Testis (tissue), 3 donors: Measurements from ENCODE around the gene PTPRN2. TPM values are rescaled to one million over a fixed set of nuclear protein-coding genes. Genes with fewer than 3 reads are reported as not detected.
"Not testable (repeated sequence)": the region's sequence is repeated elsewhere in the genome, so short reads cannot be mapped to it uniquely, and the experiment has no call there.

Experiments used
- DNase-seq: peaks from one replicate; pipeline ENCODE4 v3.0.0-alpha.2; 2019
- H3K27ac ChIP-seq, 2 donors: fragments of 200-600 bp; sonication (generic); one replicate each; pipeline ENCODE4 v1.5.1; 2019
- H3K27me3 ChIP-seq: fragments of 200-600 bp; sonication (generic); one replicate; pipeline ENCODE4 v1.5.1; 2019
- H3K36me3 ChIP-seq: fragments of 200-600 bp; sonication (generic); one replicate; pipeline ENCODE4 v1.5.1; 2017; ENCODE audit warnings: low read depth; ENCODE audit errors: missing control alignments
- H3K4me1 ChIP-seq: fragments of 200-600 bp; sonication (generic); one replicate; pipeline ENCODE4 v1.5.1; 2019
- H3K4me3 ChIP-seq, 2 donors: fragments of 200-600 bp; sonication (generic); one replicate each; pipeline ENCODE4 v1.5.1; 2017 to 2019
- H3K9me3 ChIP-seq: fragments of 200-600 bp; sonication (generic); one replicate; pipeline ENCODE4 v1.5.1; 2017
- POLR2A ChIP-seq: fragments of 450-650 bp; IDR thresholded peaks from one replicate; pipeline ENCODE4 v1.6.1; 2017; ENCODE audit warnings: antibody characterized with exemption, mild to moderate bottlenecking, moderate library complexity
- WGBS, 2 donors: methylation state at CpG; one replicate each; pipeline ENCODE4 v1.1.5; 2018; 5-methylcytosine and 5-hydroxymethylcytosine counted together
- intact Hi-C: fragments of 100-400 bp; cut with DNase I; formaldehyde crosslinking; loops from one replicate; pipeline ENCODE4 v1.15.1; 2023; ENCODE audit warnings: low total_unique reads
- polyA plus RNA-seq: library from polyadenylated mRNA; stranded (reverse); fragments of 350-450 nt; fragmentation: Illumina TruSeq; extraction: RNeasy Lipid Tissue Mini Kit (QIAGEN cat#74804); gene quantifications from one replicate; pipeline ENCODE4 v1.2.3, GENCODE V29; 2014; ENCODE audit warnings: low read depth, low replicate concordance; ENCODE audit not compliant: insufficient read depth
- total RNA-seq, 2 donors: library from RNA; depleted of rRNA; stranded (reverse); fragments of >200 nt; gene quantifications; one replicate each; pipeline ENCODE4 v1.2.3, GENCODE V29; 2016
- TF ChIP-seq, protein P1 (sequence below), 3 experiments: fragments of 450-650 bp in 2 of 3; fragments of 200-600 bp in 1 of 3; sonication (generic) in 1 of 3; IDR thresholded peaks; one replicate each; pipeline ENCODE4 v1.5.1; 2016 to 2019; ENCODE audit warnings: antibody characterized with exemption in 3 of 3, mild to moderate bottlenecking in 2 of 3, moderate library complexity in 1 of 3

The PTPRN2 gene
- total and polyA plus RNA-seq, 3 donors from 2014 or later, result 9.3 to 10.8 (median 9.8) TPM

DNA sequence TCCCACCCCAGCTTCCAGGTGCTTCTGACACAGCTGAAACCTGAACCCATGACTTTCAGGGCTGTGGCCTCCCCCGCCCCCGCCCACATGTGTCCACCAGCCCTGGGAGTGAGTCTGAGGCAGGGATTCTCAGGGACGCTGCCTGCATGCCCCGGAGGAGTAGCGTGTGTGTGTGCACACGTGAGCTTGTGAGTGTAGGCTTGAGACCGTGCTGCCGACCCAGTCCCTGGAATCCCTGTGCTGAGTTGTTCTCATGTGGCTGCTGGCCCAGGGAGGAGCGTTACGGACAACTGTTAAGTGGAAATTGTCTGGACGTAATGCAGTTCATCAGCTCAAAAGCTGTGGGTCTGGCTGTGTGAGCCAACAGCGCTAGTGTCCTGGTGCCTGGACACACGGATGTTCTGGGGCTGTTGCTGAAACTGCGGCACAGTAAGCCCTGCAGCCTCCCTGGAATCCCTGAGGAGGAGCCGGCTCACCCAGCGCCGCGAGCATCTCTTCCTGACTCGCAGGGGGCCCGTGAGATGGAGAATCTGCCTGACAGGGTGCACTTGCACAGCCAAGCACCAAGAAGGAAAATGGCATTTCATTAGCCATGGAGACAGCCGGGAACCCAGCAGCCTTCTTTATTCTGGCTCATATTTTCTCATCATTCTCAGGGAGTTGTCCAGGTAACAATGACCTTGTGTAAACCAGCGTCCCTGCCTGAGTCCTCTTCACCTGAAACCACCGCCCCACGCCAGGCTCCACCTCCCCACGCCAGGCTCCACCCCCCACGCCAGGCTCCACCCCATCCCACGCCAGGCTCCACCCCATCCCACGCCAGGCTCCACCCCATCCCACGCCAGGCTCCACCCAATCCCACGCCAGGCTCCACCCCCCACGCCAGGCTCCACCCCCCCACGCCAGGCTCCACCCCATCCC, 603.9 kb downstream of the PTPRN2 start:
- 36 to 47% methylated on average over 22 to 28 of the region's 32 CpGs for WGBS, 2 donors
- Histone ChIP-seq H3K27me3 (no peaks in the 10 kb centered on the region), H3K27ac (no peak overlapping the region), H3K4me1 (peaks cover 4% of the 10 kb centered on the region), H3K36me3 (no peaks in the 10 kb centered on the region), H3K9me3 (no peaks in the 10 kb centered on the region), H3K4me3 (peak overlapping the region in 1 of 2 donors; percentile 31)
- intact Hi-C loops, result no loop called here
- no peak for TF ChIP-seq POLR2A
- TF ChIP-seq, protein P1, sequence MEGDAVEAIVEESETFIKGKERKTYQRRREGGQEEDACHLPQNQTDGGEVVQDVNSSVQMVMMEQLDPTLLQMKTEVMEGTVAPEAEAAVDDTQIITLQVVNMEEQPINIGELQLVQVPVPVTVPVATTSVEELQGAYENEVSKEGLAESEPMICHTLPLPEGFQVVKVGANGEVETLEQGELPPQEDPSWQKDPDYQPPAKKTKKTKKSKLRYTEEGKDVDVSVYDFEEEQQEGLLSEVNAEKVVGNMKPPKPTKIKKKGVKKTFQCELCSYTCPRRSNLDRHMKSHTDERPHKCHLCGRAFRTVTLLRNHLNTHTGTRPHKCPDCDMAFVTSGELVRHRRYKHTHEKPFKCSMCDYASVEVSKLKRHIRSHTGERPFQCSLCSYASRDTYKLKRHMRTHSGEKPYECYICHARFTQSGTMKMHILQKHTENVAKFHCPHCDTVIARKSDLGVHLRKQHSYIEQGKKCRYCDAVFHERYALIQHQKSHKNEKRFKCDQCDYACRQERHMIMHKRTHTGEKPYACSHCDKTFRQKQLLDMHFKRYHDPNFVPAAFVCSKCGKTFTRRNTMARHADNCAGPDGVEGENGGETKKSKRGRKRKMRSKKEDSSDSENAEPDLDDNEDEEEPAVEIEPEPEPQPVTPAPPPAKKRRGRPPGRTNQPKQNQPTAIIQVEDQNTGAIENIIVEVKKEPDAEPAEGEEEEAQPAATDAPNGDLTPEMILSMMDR (IDR thresholded peaks at IDR 0.05), result no peak
- DNase-seq, result peak; percentile 40

DNA sequence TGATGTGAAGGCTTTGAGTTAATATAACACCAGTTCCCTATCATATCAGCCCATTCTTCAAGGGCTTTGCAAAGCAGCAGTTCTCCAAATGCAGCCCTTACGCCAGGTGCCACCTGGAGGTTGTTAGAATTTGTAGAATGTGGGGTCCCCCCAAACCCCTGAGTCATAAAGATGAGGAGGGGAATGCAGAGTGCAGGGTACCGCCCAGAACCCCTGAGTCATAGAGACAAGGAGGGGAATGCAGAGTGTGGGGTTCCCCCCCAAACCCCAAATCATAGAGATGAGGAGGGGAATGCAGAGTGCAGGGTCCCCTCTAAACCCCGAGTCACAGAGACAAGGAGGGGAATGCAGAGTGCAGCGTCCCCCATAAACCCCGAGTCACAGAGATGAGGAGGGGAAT, 605.8 kb downstream of the PTPRN2 start:
- Histone ChIP-seq H3K4me1 (peaks cover 4% of the 10 kb centered on the region), H3K27me3 (no peaks in the 10 kb centered on the region), H3K4me3 (no peak overlapping the region), H3K36me3 (no peaks in the 10 kb centered on the region), H3K27ac (no peak overlapping the region), H3K9me3 (no peaks in the 10 kb centered on the region)
- TF ChIP-seq, protein P1 (IDR thresholded peaks at IDR 0.05), result no peak
- TF ChIP-seq POLR2A, result no peak
- intact Hi-C loops, result no loop called here
- no peak for DNase-seq
- 76 to 77% methylated on average over 5 of the region's 5 CpGs for WGBS, 2 donors

DNA sequence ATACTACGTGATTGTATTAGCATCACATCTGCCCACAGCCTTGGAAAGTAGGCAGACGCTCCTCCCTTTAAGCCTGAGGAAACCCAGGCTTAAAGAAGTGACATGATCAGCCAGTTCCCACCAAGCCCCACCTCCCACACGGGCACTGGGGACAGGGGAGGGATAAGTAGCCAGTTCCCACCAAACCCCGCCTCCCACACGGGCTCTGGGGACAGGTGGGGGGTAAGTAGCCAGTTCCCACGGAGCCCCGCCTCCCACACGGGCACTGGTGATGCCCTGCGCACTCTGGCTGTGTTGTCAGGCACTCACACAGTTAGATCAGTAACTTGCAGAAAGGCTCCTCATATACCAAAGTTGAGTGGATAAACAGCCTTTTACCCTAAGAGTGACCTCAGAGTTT, 606.8 kb downstream of the PTPRN2 start:
- WGBS, 2 donors, result 63 to 67% methylated on average over 9 of the region's 9 CpGs
- intact Hi-C loops, result no loop called here
- Histone ChIP-seq H3K36me3 (no peaks in the 10 kb centered on the region), H3K4me3 (no peak overlapping the region), H3K27ac (no peak overlapping the region), H3K4me1 (peaks cover 4% of the 10 kb centered on the region), H3K9me3 (no peaks in the 10 kb centered on the region), H3K27me3 (no peaks in the 10 kb centered on the region)
- no peak for TF ChIP-seq POLR2A
- TF ChIP-seq, protein P1 (IDR thresholded peaks at IDR 0.05), result no peak
- no peak for DNase-seq

DNA sequence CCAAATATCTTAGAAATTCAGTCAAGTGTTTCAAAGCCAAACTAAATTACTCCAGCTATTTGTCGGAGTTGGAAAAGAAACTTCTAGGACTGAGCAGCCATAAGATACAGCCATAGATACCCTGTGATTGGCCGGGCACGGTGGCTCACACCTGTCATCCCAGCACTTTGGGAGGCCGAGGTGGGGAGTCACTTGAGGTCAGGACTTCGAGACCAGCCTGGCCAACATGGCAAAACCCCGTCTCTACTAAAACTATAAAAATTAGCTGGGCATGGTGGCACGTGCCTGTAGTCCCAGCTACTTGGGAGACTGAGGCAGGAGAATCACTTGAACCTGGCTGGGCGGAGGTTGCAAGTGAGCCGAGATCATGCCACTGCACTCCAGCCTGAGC, 607.3 kb downstream of the PTPRN2 start:
- intact Hi-C loops, DNase-seq, H3K4me3 ChIP-seq, H3K27me3 ChIP-seq, H3K9me3 ChIP-seq, H3K27ac ChIP-seq, H3K36me3 ChIP-seq, H3K4me1 ChIP-seq: not testable (repeated sequence)
- WGBS, 2 donors, result 87 to 93% methylated on average over 9 of the region's 9 CpGs

DNA sequence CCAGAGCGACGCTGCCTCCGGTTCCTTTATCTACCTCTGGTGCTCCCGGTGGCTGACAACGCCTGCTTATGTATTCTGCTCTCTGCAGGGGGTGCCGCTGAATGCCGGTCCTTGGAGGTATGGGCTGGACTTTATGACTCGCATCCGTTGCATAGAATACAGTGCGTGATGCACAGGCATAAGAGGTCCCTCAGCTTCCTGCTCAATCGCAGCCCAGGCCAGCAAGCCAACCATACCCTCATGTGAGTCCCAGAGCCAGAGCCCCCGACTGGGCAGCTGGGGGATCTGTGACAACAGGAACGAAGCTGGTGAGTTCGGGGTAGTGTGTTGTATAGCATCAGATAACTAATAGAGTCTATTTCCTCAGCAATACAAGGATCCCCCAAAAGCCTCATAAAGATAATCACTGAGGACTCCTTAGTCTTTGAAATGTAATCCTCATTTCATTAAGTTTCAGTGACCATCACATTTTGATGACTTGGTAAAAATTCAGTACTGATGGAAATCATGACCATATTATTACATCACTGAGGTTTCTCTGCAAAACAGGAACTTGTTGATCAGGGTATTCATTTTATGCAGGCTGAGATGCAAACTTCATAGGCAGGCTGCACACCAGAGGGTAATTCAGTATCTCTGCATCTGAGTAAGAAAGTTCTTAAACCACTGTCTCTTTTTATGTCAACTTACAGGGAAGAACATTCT, 607.8 kb downstream of the PTPRN2 start:
- Histone ChIP-seq H3K27me3 (no peaks in the 10 kb centered on the region), H3K27ac (no peak overlapping the region), H3K4me3 (no peak overlapping the region), H3K4me1 (peaks cover 4% of the 10 kb centered on the region), H3K9me3 (no peaks in the 10 kb centered on the region), H3K36me3 (no peaks in the 10 kb centered on the region)
- TF ChIP-seq, protein P1 (IDR thresholded peaks at IDR 0.05), result no peak
- no peak for TF ChIP-seq POLR2A
- DNase-seq, result no peak
- WGBS, 2 donors, result 87% methylated on average over 12 to 14 of the region's 14 CpGs
- intact Hi-C loops, result no loop called here
